Activated CD4-positive, alpha-beta T cell treated with anti-CD3 and anti-CD28 coated beads, Interleukin-2, amount 50 U/mL, for 1 hour (primary cell): ENCODE results near the gene FNDC3B.

Experiments used
- DNase-seq: peaks from one replicate; pipeline ENCODE4 v3.0.0-alpha.2; 2020

The FNDC3B gene

DNA sequence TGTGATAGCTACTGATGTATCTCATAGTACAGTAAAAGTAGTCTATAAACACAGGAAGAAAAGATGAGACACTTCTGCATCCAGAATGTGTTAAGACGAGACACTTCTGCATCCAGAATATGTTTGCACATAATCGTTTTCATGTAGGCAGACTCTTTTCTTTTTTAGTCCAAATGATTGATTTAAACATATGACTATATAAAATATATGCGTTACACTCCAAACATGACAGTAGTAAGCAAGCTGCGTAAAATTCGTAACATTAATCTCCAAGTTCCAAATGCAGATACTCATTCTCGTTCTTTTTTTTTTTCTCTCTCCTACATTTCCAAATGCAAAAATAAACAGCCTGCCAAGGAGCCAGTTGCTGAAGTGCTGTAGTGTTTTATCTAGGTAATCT, 82.6 kb downstream of the FNDC3B start:
- no peak for DNase-seq

DNA sequence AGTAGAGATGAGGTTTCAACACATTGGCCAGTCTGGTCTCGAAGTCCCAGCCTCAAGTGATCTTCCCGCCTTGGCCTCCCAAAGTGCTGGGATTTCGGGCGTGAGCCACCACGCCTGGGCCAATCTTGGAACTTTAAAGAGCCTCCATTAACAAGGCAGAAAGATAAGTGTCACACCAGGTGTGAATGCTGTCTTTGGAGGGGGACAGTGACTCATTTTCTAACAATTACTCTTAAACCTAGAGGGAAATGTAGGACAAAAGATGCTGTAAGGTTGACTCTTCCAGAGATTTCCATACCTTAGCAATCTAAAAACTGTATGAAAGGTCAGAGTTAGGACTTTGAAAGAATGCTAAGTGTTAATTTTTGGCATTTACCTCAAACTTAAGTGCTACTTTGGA, 84.9 kb downstream of the FNDC3B start:
- DNase-seq = no peak

DNA sequence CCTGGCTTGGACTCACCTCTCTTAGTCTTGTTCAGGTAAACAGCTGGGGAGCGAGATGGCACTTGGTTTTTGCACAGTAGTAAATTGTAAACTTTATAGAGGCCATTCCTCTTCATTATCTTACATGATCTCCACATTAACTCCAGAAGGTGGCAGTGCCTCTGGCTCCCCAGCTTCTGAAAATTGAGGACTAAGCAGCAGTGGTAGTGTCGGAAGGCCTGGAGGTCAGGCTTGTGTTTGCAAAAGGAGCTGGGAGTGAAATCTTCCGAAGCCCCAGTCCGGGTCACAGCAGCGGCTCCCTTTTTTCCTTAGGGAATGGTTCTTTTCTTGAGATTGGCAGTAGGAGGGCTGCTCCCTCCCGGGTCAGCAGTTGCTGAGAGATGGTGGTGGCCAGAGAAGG, 85.7 kb downstream of the FNDC3B start:
- DNase-seq = no peak

DNA sequence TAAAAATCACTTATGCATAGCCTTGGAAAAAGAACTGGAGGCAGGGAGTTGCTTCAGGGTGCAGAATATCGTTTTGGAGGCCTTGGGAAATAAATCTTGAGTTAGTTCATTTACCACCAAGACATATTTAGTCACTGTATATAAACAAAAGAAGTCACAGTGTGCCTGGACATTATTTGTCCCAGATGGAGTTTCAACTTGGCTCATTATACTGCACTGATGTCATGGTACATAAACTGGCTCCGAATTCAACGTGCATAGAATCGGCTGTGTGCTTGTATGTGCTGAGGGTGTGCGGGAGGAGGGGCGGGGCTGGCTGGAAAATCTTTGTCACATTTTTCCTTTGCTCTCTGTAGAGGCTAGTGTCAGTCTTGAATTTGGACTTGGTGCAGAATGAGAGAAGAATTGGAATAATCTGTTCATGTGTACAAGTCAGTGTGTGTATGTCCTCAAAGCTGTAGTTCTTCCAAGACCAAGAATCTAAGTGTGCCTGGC, 86.6 kb downstream of the FNDC3B start:
- no peak for DNase-seq

- DNase-seq = no peak
These were observed 87.4 kb downstream of the FNDC3B start for GRCh38 chr3:172126741-172127140.

- DNase-seq = no peak
These were observed 87.8 kb downstream of the FNDC3B start for GRCh38 chr3:172127141-172127540.

- DNase-seq = no peak
These were observed 88.7 kb downstream of the FNDC3B start for GRCh38 chr3:172127929-172128580.

- no peak for DNase-seq
These were observed 89.5 kb downstream of the FNDC3B start for GRCh38 chr3:172128858-172129257.

- DNase-seq = no peak
These were observed 90.1 kb downstream of the FNDC3B start for GRCh38 chr3:172129498-172129849.

GRCh38 chr3:172129850-172130716, 90.7 kb downstream of the FNDC3B start:
- DNase-seq = peak; percentile 50

DNA sequence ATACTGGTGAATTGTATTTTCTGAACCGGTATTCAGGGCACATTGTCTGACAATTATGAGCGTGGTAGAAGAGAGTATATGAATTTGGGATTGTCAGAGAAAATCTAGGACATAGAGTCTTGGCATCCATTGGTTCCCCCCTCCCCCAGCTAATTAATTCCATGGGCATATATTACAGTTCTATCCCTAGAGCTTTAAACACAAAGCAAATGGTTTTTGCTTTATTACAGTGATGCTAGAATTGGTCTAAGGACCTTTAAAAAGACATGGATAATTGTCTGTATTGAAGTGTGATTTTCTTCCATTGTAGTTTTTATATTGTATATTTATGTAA, 91.3 kb downstream of the FNDC3B start:
- no peak for DNase-seq

GRCh38 chr3:172131746-172132145, 92.4 kb downstream of the FNDC3B start:
- no peak for DNase-seq

- DNase-seq = no peak
These were observed 92.8 kb downstream of the FNDC3B start for GRCh38 chr3:172132159-172132586.

- no peak for DNase-seq
These were observed 93.4 kb downstream of the FNDC3B start for GRCh38 chr3:172132721-172133311.

- no peak for DNase-seq
These were observed 94.5 kb downstream of the FNDC3B start for GRCh38 chr3:172133838-172134237.

DNA sequence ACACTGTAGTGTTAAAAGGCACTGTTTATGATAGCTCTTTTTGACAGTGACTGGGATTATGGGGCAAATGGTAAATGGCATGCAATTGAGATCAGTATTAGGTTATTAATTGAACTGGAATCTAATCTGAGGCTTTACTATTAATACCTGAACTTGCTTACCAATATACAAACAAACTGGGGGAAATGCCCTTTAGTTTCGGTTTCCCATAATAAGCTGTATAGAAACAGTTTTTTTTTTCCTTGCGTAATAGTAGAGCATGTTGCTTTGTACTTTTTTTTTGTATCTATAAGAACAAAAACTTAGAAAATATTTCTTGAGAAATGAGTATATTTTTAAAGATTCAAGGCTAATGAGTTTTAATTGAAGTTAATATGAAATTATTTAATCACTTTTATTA, 95.0 kb downstream of the FNDC3B start:
- no peak for DNase-seq

DNA sequence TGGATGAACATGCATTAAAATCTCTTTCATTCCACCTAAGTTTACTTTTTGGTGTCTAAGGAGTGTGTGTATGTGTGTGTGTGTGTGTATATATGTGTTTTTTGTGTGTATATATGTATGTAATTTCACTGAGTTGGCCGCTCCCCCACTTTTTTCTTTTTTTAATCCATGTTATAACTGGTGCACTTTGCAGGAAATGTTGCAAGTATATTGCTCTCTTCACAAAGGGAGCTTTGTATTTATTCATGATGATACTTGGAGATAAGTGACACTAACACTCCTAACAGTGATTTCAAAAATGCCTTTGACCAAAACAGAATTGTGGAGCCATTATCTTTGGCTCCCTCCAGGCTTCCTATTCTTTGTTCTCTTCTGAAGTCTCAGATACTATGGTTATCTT, 95.8 kb downstream of the FNDC3B start:
- DNase-seq = no peak

DNA sequence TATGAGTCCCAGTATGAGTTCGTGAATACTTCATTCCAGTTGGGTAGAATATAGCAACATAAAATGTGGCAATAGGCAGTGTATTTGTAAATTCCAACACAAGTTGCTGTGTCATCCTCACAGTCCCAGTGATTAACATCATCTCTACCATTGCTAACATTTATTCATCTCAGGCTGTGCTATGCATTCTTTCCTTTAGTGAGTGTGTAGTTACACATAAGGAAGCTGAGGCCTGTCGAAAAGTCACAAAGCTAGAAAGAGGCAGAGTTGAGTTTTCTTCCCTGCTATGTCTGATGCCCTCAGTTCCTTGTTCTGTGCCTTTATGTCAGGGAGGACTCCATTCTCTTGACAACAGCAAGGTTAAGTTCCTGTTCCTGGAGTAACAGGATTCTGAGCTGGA, 96.4 kb downstream of the FNDC3B start:
- no peak for DNase-seq

GRCh38 chr3:172136330-172136729, 97.0 kb downstream of the FNDC3B start:
- no peak for DNase-seq

DNA sequence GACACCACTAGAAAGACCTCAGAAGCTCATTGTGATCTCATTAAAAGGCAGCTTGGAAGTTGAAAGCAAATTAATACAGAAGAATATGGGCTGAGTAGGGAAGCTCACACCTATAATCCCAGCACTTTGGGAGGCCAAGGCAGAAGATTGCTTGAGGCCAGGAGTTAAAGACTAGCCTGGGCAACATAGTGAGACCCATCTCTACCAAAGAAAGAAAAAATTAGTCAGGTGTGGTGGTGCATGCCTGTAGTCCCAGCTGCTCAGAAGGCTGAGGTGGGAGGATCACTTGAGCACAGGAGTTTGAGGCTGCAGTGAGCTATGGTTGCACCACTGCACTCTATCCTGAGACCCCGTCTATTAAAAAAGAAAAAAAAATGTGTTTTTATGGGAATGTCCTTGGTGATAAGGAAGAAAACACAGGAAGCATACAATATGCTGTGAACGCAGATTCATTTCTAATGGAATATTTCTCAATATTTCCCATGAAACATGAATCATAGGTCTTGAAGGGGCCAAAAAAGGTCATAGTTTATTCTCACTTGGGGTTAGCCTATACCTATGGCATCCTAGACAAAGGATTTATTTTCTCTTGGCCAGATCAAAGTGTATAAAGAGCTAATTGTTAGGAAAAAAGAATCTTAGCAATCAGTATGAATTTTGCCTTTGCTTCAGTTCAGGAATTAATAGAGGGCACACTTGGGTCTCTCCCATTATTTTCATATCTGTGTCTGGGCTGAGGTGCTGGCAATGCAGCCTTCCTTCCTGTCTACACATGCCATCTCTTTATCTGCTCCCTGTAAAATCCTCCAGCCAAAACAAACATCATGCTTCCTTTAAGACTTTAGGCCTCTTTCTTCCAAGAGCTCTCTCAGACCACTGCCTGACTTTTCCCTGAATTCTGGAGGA, 98.2 kb downstream of the FNDC3B start:
- no peak for DNase-seq

DNA sequence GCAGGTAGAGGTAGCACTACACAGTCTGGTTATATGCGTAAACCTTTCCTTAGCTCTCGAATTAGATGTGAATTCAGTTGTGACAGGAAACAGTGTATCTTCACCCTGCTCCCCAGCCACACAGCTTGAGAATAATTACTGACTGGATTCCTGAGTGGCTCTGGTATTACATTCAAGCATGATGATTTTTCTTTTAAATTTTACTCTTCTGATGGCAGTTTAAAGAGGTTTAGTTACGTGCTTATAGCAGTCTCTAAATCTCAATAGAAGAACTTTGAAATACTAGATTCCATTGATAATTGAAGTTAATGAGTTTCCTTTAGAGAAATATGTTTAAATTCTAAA, 98.8 kb downstream of the FNDC3B start:
- DNase-seq = no peak

DNA sequence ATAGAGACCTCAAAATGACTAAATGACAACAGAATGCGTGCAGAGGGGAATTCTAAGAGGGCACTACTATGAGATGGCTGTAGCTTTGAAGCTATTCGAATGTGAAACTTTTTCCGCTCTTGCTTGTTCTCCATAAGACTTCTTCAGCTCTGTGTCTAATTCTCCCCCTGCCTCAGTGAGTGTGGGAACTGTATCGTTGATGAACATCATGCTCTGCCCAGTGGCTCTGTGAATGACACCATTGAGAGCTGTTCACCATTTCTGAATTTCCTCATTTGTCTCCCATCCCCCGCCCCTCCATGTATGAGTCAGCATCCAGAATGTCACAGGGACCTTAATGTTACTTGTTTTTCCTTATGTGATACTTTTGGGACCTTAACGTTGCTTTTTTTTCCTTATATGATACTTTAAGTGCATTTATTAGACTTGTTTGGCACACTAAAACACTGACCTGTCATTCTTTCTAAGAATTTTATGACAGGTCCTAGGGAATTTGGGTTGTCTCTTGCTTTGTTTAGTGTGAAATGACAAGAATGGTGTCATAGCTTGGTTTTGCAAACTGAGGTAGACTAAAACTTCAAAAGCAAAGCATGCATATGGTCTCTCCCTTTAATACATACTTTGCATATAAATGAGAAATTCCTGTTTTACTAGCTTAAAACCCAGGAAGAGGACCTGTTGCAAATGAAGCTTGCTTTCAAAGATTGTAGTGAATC, 99.6 kb downstream of the FNDC3B start:
- no peak for DNase-seq
